ENCODE measurements around the gene NAT14.
A peak's percentile ranks its signal among the peaks of the same experiment; 100 is the strongest.

Gene NAT14

GRCh38 chr19:55498246-55498840 lies 13.4 kb downstream of the NAT14 start:
- no peak for TF ChIP-seq CTCF (conservative IDR thresholded peaks at IDR 0.05; ENCODE audit: low read depth, low read length)
- no peak overlapping the region for H3K4me3 ChIP-seq (ENCODE audit: low read length)
- DNase-seq (ENCODE audit: low read depth), result no peak

GRCh38 chr19:55500368-55500952 lies 15.5 kb downstream of the NAT14 start:
- TF ChIP-seq CTCF (conservative IDR thresholded peaks at IDR 0.05; ENCODE audit: low read depth, low read length), result no peak
- no peak for DNase-seq (ENCODE audit: low read depth)
- no peak overlapping the region for H3K4me3 ChIP-seq (ENCODE audit: low read length)

GRCh38 chr19:55502197-55502952 lies 17.4 kb downstream of the NAT14 start:
- H3K4me3 ChIP-seq (ENCODE audit: low read length), result no peak overlapping the region
- DNase-seq (ENCODE audit: low read depth), result no peak
- TF ChIP-seq CTCF (conservative IDR thresholded peaks at IDR 0.05; ENCODE audit: low read depth, low read length), result no peak

GRCh38 chr19:55503157-55503501 lies 18.1 kb downstream of the NAT14 start:
- no peak overlapping the region for H3K4me3 ChIP-seq (ENCODE audit: low read length)
- no peak for DNase-seq (ENCODE audit: low read depth)
- TF ChIP-seq CTCF (conservative IDR thresholded peaks at IDR 0.05; ENCODE audit: low read depth, low read length), result no peak

- peak overlapping the region; percentile 57 for H3K4me3 ChIP-seq (ENCODE audit: low read length)
- TF ChIP-seq CTCF (conservative IDR thresholded peaks at IDR 0.05; ENCODE audit: low read depth, low read length), result peak; percentile 91
- peak; percentile 63 for DNase-seq (ENCODE audit: low read depth)
Measured at GRCh38 chr19:55503502-55504251, 18.7 kb downstream of the NAT14 start.

- TF ChIP-seq CTCF (conservative IDR thresholded peaks at IDR 0.05; ENCODE audit: low read depth, low read length), result no peak
- H3K4me3 ChIP-seq (ENCODE audit: low read length), result no peak overlapping the region
- DNase-seq (ENCODE audit: low read depth), result no peak
Measured at GRCh38 chr19:55504252-55504603, 19.2 kb downstream of the NAT14 start.
